Measurements from ENCODE around the gene HOXC12.

HOXC12 gene

DNA sequence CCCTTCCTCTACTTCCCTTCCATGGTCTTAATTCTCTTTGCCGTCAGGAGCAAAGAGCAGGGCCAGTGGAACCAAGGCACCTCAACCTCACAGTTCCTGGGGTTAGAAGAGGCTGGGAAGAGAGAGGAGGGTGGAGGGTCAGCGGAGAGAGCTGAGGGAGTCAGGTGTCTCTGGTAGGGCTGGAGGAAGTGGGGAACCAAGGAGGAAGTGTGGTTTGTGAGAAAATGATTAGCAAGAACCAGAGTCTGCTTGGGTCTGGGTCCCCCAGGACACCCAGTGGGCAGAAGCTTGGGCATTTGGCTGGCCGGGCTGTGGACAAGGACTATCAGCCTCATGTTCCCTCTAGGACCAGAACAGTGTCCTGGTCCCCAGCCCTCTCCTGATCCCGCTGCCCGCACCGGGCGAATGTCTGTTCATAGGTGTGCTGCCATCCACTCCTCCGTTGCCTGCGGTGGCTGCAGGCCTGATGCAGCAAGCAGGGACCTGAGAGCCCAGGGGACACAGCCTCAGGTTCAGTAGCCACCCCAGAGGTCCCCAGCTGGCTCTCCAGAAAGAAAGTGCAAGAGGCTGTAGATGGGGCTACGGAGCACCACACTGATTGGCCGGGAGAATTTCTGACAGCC lies 2.3 kb downstream of the HOXC12 start:
- DNase-seq, result no peak

DNA sequence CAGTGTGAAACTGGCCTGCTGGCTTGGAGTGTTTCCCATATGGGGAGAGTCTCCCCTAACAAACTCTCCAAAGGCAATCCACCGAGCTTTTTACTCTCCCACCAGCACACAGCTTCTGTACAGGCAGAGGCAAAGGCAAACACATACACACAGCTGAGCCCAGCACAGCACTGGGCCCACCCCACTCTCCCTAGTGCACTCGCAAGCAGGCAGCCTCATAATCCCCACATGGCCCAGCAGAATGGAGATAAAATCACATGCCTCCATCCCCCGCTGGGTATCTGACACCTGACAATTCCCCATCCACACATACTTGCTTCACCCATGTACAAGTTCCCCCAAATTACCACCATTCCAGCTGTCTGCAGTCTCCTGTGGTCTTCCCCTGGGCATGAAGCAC lies 3.4 kb downstream of the HOXC12 start:
- no peak for DNase-seq

DNA sequence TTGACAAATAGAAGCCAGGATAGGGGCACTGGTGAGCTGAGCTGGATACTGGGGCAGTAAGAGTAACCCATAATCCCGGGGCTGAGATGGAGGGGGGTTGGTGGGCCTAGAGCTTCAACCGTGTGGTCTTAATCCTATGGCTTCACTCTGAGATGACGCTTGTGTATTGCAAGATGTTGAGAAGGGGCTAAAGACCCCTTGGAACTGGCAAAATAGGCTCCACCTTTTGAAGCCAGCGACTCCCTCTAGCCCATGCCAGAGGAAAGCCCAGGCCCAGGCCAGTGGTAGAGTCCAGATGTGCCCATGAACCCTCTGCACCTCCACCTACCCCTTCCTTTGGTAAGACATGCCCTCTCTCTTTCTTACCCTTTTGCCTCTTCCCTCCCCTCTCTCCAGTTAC lies 4.6 kb downstream of the HOXC12 start:
- no peak for DNase-seq

DNA sequence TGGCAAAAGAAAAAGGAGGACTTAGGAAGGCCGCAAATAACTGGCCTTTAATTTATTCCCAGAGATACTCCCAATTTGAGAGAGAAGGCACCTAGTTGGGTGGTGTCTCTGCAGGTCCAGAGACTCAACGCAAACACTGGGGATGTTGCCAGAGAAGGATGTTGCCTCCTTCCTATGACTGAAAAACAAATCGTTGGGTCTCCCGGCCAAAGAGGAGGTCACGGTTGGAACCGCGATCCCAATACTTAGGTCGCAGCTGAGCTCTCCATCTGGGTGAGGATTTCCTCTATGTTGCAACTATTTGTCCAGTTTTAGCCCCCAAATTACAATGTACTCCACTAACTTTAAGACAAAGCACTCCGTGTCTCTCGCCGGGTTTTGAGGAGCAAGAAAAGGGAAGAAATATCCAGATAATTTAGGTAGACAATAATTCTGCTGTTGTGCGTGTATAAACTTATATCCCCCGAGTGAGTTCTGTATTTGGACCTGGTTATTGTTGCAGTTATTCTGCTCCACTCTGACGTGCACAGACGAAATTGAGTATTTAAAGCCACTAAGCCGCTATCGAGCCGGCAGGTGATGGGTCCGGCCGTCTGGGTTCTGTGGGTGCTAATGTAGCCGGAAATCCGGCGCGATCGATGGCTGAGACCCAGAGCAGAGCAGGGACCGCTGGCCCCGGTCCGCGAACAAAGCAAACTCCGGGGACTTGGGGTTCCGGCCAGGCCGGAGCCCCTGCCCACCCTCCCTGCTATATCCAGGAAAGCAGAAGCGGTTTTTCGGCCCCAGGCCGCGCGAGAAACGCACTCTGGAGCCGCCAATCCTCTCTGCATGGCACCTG lies 5.7 kb downstream of the HOXC12 start:
- no peak for DNase-seq

DNA sequence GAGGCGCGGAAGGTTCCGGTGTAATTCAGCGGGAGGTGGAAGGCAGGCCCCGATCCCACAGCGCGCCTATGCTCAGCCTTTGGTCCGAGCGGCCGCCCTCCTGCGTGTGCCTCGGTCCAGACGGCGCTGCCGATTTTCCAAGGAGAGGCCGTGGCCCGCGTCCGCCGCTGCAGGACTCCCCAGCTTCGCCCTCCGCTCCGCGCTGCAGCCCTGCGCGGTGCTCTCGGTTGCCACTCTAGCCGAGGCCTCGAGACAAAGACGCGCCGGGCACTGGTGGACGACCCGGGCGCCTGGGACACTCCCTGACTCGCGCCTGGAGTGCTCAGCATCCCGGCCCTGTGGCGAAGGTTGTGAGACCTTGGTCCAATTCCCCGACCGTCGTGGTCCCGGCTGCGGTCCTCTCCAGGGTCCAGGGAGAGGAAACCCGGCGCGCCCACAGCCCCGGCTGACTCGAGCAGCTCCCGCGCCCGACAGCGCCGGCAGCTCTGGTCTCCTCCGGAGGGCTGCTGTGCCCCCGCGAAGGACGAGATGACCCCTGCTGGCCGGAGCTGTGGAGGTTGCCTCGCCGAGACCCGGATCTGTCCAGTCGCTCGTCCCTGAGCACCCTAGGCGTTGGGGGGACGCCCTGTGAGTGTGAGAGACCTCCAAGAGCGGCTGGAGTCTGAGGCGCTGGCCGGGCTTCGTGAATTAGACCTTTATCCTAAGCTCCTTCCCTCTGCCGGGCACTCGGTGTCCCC lies 6.5 kb downstream of the HOXC12 start:
- DNase-seq, result no peak

DNA sequence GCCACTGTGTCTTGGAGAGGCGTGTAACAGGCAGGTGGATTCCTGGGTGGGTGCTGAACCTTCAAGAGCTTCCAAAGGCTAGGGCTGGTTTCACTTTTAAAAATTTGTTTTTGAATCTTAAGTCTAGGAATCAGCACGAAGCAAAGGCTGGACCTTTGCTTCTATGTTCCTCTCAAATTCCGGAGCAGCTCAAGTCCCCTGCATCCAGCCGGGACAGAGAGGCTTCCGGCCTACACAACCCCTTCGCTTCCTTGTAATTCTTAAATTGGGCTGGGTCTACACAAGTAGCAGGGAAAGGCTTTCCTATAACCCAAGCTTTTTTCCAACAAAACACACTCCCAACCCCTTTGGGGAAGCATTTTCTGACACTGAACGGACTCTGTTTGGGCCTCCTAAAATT lies 8.3 kb downstream of the HOXC12 start:
- no peak for DNase-seq

DNA sequence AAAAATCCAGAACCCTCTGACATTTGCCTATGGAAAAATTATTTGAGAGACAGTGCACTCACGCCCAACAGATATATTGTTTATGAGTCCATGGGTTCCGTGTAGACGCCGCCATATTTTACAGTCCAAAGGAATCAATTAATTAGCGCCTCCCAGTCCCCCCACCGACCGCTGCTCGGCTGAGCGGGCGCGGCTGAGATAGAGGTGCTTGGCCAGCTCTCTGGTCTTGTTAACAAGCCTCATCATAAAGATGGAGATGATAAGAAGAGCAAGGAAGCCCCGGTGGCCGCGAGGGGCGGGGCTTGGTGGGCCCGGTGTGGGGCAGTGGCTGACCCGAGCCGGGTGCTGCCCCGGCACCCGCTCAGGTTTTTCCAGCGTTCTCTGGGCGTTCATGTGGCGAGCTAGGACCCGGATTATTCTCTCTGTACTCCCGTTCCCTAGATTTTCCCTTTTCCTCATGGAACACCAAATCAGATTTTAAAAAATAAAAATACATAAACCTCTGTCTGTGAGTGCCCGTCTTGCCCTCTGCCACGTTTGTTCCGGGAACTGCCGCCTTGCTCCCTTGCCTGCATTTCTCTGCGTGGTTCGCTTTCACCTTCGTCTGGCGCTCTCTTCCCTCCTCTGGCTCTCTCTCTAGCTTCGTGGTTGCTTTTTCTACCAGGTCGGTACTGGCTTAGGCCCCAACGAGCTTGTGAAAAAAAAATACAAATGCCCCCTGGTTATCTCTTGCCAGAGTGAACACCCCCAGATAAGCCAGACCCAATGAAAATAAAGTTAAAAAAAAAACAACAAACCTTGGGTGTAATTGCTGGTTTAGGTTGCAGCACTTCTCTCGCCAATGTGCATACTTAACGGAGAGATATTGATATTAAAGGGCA lies 9.0 kb downstream of the HOXC12 start:
- DNase-seq, result no peak

DNA sequence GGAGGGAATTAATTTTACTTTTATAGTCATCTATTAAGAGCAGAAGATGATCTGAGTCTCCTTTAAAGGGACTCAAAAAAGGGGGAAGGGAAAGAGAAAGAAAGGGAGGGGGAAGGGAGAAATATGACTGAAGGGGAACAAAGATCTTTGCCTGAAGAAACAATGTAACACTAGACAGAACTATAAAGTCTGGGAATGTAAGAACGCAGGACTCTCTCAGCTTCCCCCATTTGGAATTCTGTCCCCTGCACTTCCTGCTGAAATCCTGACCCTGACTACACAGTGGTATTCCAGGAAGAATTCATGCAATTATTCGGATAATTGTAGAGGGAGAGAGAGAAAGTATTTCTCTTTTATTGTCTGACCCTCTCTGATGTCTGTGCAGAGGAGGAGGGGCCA lies 9.6 kb downstream of the HOXC12 start:
- DNase-seq, result no peak

DNA sequence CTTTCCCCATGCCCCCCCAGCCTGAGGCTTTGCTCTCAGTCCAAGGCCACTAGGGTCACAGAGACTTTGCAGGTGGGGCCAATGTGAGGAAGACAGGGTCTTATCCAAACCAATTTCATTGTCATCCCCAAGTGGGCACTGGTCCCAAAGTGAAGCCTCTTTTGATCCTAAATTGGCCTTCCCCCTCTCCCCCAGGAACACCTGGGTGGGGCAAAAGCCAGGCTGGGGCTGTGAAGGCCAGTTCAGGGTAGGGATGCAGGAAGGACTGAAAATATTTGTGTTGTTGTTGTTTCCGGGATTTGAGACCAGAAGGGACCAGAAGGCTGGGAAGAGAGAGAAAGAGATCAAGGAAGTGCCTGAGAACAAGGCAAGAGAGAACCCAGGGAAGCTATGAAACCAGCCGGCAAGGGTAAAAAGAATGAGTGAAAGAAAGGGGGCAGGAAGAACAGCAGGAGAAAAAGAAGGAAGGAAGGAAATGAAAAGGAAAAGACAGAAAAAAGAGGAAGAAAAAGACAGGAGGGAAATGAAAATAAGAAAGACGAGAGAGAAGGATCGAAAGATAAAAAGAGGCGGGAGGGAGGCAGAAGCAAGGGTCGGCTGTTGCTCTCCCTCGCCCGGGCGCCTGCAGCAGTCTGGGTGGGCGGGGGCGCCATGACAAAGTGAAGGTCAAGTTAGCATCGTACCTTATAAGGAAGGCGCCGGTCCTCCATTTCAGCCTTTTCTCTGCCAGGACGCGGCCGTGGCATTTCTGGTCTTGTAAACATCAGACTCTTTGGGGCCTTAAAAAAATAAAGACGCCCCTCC lies 10.8 kb downstream of the HOXC12 start:
- no peak for DNase-seq

DNA sequence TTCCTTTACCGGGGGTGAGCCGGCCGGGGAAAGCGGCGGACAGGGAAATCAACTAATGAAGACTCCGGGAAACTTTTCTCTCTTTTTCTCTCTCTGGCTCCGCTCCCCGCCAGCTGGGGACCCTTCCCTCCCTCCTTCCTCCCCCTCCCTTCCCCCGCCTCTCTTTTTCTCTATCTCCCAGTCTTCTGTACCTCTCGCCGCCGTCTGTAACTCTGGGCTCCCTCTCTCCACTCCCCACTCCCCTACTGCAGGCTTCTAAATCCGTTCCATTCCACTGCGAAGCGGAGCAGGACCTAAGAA lies 11.3 kb downstream of the HOXC12 start:
- no peak for DNase-seq

DNA sequence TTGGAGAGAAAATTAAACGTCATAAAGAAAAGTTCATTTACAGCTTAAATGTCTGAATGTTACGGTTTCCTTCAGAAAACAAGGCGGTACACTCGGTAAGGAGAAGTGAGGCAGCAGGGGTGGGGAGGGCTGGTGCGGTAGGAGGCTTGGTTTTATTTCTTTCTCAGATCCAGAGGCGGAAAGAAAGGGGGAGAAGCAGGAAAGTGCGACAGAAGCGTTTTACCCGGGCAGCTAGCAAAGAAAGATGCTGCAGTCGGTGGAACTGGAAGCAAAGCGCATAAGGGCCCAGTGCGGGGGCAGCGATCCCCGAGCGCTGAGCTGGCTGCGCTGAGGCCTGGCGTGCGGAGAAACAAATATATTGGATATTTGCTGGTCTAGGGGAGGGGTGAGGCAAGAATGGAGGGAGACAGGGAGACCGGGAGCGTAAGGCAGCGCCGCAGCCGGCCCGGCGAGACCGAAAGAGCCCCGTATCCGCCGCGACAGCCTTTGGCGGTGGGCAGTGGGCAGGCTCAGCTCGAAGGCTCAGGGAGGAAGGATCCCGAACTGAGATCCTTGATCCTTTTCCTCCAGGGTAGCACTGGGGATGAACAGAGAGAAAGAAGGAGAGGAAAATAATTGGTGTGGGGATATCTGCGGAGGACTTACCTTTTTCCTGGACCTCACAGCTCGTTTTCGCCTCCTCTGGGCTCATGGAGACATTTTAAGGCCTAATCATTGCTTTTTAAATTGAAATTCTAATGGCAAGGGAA lies 11.9 kb downstream of the HOXC12 start:
- no peak for DNase-seq

DNA sequence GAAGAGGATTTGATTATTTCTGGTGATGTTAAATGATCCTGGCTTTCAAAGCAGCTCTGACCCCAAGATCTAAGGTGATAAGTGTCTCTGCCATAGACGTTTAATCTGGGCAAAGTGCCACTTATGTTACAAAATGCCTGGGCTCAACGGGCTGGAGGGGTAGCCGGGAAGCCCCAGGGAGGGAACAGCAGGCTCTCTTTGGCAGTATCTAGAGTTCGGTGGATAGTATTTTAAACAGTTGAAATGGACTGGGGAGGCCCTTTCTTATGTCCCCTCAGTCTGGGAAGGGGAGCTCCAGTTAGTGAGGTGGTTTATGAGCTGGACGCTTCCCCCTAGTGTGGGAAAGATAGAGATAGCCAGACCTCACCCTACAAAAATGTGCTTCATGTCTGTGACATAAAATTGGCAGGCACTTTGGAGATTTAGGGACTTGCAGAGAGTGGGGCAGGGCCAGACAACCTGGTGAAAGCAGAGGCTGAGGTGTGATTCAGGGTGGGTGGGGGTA lies 12.8 kb downstream of the HOXC12 start:
- no peak for DNase-seq

DNA sequence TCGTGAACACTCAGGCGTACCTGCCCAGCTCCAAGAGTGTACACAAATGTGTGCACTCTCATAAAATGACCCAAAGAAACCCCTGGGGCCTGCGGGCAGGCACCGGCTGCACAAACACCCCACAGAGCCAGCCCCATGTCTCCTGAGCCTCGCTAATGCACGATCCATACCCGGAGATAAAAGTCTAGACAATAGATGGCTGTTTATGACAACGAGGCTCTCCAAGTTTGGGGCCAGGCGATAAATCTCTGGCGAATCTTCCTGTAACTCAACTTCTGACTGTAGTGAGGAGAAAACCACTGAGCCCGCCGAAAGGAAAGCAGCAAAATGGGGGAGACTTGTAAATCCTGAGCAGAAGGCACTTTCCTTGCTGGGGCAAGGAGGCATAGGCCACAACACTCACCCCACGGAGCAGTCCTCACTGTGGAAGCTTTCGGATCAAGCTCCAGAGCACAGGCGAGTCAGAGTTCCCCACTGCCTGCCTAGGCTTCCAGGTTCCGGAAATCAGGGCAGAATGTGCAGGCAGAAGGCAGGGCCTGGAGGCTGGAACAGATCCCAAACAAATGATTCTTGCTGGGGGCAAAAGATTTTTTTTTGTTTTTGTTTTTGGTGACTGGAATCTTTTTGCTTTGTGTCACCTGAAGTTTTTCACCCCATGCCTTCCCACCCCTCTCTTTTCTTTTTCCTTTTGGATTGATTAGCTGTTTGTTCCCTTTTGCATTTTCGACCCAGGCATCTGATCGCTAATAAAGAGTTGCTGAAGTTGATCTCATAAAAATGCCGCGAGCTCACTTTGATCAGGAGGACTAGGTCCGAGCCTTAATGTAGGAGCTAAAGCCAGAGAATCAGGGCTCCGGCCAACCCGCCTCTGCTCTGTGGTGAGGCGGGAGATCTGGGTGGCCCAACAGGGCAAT lies 13.8 kb downstream of the HOXC12 start:
- DNase-seq, result no peak

DNA sequence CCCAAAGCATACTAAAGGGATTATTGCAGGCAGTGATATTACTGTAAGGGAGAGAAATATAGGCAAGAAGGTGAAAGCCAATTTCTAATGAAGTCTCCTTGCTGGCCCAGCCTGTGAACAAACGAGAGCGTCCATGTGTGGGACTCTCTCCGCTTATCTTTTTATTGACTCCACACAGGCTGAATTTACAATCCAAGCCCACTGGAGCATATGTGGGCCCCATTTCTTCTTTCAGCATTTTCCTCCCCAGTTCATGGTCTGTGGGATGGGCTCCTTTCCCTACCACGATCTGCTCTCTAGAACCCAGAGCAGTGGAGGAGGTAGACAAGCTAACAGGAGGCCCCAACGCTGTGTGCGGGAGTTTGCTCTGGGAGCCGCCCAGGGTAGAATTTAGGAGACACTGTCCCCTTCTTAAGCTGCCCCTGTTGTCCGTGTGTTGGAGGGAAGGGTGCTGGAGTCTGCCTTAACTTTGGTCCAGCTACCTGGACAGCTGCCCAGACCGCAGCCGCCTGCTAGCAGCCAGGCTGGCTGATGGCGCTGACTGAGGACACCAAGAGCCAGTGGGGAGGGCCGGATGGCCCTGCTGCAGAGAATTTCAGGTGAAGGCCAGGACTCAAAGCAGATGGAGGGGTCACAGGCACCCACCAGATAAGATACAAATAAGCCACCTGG lies 15.0 kb downstream of the HOXC12 start:
- DNase-seq, result no peak

DNA sequence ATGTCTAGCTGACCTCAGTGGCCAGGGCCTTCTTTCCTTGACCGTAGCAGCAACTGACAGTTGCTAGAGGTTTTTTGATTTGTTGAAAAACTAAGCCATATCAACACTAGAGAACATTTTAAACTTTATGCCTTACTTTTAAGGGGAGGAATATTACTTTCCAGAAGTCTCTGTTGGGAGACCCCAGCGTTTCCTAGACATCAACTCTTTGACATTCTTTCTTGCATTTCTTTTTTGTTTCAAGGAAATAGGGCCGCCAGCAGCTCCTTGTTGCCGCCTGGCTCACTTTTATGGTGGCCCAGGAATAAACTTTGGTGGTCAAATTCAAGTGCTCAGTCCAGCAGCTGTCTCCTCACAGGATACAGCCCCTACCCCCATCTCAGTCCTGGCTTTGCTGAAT lies 15.7 kb downstream of the HOXC12 start:
- DNase-seq, result no peak

DNA sequence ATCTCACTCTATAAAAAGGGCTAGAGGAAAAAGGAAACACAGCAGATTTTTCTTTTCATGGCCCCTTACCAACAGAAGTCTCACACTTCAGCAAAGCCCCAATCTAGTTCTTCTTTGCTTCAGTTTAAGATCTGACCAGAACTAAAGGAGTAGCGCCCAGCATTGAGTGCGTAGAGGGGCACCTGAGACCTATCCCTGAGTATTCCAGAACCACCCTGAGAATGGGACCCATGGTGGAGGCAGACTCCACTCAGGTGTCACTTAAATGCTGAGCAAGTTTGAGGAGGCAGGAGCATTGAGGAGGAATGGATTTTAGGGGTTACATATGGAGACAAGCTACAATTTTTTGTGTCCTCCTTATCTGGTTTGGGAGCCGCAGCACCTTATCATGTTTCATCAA lies 16.4 kb downstream of the HOXC12 start:
- no peak for DNase-seq

DNA sequence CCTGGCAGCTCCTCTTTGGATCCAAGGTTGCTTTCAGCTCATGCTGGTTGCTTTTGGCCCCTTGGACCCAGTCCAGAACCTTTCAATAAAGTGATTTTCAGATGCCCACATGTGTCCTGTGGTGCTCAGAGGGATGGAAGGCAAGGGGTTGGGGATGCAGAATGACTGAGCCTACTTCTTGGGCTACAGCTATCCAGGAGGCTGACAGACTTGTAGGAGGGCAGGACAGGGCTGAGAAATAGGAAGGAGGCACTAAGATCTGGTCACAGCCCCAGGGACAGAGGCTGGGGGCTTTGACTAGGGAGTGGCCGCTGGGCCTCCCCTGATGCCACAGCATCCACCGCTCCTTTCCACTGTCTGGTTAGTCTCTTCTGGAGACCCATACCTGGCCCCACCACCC lies 17.0 kb downstream of the HOXC12 start:
- DNase-seq, result no peak

DNA sequence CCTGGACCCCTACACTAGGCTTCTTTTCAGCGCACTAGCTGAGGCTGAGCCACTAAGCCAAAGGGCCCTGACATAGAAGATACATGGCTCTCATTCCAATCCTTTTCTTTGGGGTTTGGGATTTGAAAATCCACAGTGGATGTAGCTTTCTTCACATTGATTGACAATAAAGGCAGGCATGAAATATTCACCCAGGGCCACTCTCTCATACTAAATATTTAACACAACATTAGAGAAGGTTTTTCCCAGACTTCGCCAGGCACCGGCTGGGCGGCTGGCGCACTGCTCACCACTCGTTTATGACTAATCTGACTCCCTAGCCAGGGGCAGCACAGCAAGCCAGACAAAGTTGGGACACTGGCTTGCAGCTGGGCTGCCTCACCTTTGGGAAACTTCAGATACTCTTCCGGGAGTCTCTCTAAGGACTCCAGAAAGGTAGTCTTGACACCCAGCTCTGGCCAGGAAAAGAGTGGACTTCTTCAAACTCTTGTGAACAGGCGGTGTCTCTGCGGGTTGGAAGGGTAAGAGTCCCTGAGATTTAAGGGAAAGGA lies 17.5 kb downstream of the HOXC12 start:
- DNase-seq, result no peak

DNA sequence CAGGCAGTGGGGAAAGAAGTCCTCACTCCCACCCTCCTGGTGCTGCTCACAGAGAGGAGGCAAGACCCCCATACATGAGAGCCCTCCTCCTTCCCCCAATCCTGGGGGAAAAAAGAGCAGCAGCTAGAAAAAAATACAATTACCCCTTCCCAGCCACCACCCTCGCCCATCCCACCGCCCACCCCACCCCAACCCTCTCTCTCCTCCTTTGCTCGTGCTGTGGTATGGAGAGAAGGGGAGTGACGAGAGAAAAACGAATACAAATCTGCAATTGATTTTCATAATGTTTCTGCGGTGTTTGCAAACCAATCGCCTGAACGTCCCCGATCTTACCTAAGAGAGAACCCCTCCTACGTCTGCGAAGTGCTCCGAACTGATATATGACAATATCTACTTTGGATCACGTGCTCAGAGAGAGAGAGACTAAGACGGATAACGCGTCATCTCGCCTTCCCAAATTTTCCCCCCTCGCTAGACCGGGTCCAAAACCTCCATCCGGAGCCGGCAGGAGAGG lies 18.1 kb downstream of the HOXC12 start, which contains the start of gene HOXC11:
Gene HOXC11 (plus strand): TSS at position 405 of the 514 bp plus-strand sequence. CDS start 116 bp downstream, outside the sequence.
- DNase-seq, result no peak

Measured in GDM1 (cell line).